ENCODE measurements around the gene CCDC154. TPM values are rescaled to one million over a fixed set of nuclear protein-coding genes. Genes with fewer than 3 reads are reported as not detected.
A peak's percentile ranks its signal among the peaks of the same experiment; 100 is the strongest.

Gene CCDC154
- total and polyA plus RNA-seq, 9 of the 15 experiments (the other 6 are each of a cell fraction or from before 2014, with no cell fraction given) = 0.15 to 1.4 (median 0.20) TPM; not detected in 5

DNA sequence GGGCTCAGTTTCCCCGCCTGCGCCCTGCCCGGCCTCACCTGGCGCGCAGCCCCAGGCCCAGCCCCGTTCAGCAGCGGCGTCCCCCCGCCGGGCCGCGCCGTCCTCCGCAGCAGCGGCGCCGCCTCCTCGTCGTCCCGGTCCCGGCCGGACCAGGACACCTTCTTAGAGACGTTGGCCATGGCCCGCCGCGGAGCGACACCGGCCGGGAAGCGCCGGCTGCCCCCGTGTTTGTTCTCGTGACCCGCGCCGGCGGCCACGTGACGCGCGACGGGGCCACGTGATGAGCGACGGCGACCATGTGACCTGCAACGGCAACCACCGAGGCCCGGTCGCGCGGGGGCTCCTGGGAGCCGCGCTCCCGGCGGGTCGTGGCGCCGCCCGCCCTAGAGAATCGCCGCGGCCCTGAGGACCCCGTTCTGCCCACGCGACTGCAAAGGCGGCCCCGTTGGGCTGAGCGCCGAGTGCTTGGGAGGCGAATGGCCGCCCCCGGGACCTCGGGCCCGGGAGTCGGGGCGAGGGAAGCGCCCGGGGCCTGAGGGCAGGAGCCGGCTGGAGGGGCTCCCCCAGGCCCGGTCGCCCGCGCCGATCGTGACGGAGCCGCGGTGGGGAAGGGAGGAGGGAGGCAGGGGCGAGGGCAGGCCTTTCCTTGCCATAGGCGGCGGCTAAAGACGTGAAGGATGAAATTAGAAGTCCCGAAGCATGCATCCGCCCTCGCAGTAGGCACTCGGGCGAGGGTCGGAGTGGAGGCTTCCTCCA lies 30.6 kb upstream of the CCDC154 start, which contains the start of gene CLCN7 (continued):
- no peak for TF ChIP-seq XRCC4 (IDR thresholded peaks at IDR 0.05; ENCODE audit: extremely low read depth, insufficient read depth, insufficient read length)
- TF ChIP-seq CC2D1A (IDR thresholded peaks at IDR 0.05) = no peak
- TF ChIP-seq HNRNPUL1 (IDR thresholded peaks at IDR 0.05; ENCODE audit: low read length) = no peak
- no peak for TF ChIP-seq NFIX (CRISPR knock-in tag; IDR thresholded peaks at IDR 0.05; ENCODE audit: low read depth)
- no peak for TF ChIP-seq HINFP (tag; conservative IDR thresholded peaks at IDR 0.05; ENCODE audit: low read depth)
- TF ChIP-seq CSDE1 (IDR thresholded peaks at IDR 0.05) = no peak; a peak in 1 of 4 replicates
- TF ChIP-seq ZNF609 (CRISPR knock-in tag; IDR thresholded peaks at IDR 0.05; ENCODE audit: borderline replicate concordance) = no peak
- no peak for TF ChIP-seq ARID3A (IDR thresholded peaks at IDR 0.05; ENCODE audit: borderline replicate concordance, low read depth, low read length)
- peak; percentile 85 for TF ChIP-seq BRD4 (IDR thresholded peaks at IDR 0.05)
- TF ChIP-seq PTRF (tag; IDR thresholded peaks at IDR 0.05) = no peak
- TF ChIP-seq, protein P1, sequence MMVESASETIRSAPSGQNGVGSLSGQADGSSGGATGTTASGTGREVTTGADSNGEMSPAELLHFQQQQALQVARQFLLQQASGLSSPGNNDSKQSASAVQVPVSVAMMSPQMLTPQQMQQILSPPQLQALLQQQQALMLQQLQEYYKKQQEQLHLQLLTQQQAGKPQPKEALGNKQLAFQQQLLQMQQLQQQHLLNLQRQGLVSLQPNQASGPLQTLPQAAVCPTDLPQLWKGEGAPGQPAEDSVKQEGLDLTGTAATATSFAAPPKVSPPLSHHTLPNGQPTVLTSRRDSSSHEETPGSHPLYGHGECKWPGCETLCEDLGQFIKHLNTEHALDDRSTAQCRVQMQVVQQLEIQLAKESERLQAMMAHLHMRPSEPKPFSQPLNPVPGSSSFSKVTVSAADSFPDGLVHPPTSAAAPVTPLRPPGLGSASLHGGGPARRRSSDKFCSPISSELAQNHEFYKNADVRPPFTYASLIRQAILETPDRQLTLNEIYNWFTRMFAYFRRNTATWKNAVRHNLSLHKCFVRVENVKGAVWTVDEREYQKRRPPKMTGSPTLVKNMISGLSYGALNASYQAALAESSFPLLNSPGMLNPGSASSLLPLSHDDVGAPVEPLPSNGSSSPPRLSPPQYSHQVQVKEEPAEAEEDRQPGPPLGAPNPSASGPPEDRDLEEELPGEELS (CRISPR knock-in tag; IDR thresholded peaks at IDR 0.05; ENCODE audit: borderline replicate concordance) = peak; percentile 97; the same call in 1 of the 2 replicates
- TF ChIP-seq MEF2D (tag; conservative IDR thresholded peaks at IDR 0.05; ENCODE audit: low read depth) = no peak
- 0 out of 2 replicates have a peak, but pooled peaks have one; percentile 43 for TF ChIP-seq ZNF583 (CRISPR knock-in tag; IDR thresholded peaks at IDR 0.05)
- no peak for TF ChIP-seq ZNF165 (CRISPR knock-in tag; IDR thresholded peaks at IDR 0.05; ENCODE audit: borderline replicate concordance)
- TF ChIP-seq SREBF1 (IDR thresholded peaks at IDR 0.05; ENCODE audit: borderline replicate concordance, low read depth, low read length) = peak; percentile 39; the same call in 1 of the 2 replicates
- peak; percentile 97 for TF ChIP-seq C11orf30 (IDR thresholded peaks at IDR 0.05; ENCODE audit: low read depth)
- no peak for TF ChIP-seq FOSL1 (tag; conservative IDR thresholded peaks at IDR 0.05)
- peak; percentile 84 for TF ChIP-seq ZNF431 (CRISPR knock-in tag; IDR thresholded peaks at IDR 0.05)
